A673 (cell line): Measurements from ENCODE around the gene HDAC8.

Experiments used
- EZH2 ChIP-seq: fragments of 200-600 bp; sonication (generic); IDR thresholded peaks from 2 replicates; pipeline ENCODE4 v1.6.1; 2017; ENCODE audit warnings: borderline replicate concordance, low read depth, mild to moderate bottlenecking, mixed read lengths, antibody characterized with exemption, low read length; ENCODE audit not compliant: poor library complexity, severe bottlenecking
- TF ChIP-seq, protein P1 (sequence below): fragments of 300-800, 200-600 bp; sonication (generic); conservative IDR thresholded peaks from 2 replicates; pipeline ENCODE4 v1.5.1; 2017; ENCODE audit warnings: low read depth, mild to moderate bottlenecking, antibody characterized with exemption, low read length, moderate library complexity, mixed read lengths

DNA sequence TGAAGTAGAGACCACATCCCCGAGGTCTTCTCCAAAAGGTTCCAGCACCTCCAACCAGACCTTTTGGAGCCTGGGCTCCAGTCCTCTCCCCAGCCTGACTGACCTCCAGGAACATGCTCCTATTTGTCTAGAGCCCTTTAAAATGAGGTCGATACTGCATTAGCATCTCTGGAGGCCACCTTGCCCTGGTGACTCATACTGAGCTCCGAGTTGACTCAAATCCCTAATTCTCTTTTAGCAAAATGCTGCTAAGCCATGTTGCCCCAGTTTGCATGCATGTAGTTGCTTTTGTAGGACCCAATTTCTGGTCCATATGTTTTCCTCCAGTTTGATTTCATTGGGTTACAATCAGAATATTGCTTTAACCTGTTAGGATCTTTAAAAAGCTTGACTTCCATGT is 223.5 kb downstream of the HDAC8 start:
- TF ChIP-seq, protein P1, sequence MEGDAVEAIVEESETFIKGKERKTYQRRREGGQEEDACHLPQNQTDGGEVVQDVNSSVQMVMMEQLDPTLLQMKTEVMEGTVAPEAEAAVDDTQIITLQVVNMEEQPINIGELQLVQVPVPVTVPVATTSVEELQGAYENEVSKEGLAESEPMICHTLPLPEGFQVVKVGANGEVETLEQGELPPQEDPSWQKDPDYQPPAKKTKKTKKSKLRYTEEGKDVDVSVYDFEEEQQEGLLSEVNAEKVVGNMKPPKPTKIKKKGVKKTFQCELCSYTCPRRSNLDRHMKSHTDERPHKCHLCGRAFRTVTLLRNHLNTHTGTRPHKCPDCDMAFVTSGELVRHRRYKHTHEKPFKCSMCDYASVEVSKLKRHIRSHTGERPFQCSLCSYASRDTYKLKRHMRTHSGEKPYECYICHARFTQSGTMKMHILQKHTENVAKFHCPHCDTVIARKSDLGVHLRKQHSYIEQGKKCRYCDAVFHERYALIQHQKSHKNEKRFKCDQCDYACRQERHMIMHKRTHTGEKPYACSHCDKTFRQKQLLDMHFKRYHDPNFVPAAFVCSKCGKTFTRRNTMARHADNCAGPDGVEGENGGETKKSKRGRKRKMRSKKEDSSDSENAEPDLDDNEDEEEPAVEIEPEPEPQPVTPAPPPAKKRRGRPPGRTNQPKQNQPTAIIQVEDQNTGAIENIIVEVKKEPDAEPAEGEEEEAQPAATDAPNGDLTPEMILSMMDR = no peak
- no peak for TF ChIP-seq EZH2
